Islet of Langerhans (tissue), 1 donor: ENCODE results near the gene NCOA7.
"Not testable (repeated sequence)": the region's sequence is repeated elsewhere in the genome, so short reads cannot be mapped to it uniquely, and the experiment has no call there.

Source experiments
- FAIRE-seq: peaks from one replicate; lab custom pipeline; 2011; peaks lifted over from hg19 to GRCh38; lab: Jason Lieb, UNC

Gene NCOA7

DNA sequence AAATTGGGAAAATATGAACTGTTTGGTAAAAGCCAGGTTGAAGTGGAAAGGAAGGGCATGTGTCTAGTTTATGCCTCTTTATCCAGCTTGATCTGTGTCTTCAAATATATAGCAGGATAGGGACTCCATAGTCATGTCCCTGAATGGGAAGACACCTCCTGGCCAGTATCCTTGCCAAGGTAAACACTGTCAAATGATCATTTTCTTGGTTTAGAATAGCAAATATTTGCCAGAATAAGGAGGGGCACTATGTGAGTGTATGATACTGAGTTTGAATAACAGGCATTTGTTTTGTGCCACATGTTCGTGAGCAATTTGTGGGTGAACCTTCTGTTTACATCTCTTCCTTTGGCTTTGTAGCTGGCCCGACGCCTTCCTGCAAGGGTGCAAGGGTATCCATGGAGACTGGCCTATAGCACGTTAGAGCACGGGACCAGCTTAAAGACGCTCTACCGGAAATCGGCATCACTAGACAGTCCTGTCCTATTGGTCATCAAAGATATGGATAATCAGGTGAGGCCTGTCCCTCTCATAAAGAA is 131.6 kb downstream of the NCOA7 start:
- no peak for FAIRE-seq

DNA sequence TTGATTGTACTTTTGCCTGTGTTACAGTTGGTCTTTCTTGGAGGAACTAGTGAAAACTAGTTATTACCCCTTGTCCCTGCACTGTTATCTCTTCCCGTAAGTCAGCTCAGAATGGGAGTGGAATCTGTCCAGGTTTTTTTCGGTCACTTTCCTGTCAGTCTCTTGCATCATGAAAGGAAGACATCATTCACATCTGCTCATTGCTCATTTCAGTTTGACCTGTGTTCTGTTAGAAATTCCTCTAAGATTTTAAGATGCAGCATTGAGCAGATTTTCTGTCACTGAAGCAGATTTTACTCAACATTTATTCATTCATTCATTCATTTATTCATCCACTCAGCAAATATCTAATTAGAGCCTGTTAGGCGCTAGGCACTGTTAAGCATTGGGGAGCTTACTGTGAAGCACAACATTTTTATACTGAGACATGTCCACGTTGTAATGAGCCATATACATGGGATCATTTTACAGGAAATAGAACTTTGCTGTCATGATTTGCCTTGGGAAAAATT is 132.7 kb downstream of the NCOA7 start:
- no peak for FAIRE-seq

DNA sequence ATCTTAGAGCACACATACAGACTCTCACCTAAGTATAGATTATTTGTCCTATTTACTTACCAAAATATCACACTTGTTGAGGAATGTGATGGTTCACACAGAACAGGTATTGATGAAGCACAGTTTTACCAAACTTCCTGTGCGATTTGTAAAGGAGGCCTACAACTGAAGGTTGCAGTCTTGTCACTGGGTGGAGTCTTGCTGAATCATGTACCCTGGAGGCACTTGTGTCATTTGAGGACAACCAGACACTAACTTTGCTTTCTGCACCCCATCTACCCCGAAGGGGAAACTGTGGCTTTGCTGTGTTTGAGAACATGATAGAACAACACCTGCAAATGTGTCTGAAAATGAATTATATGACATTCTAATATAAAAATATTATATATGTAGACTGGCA is 133.4 kb downstream of the NCOA7 start:
- no peak for FAIRE-seq

- no peak for FAIRE-seq
Observed at GRCh38 chr6:125924697-125925358, 134.1 kb downstream of the NCOA7 start.

DNA sequence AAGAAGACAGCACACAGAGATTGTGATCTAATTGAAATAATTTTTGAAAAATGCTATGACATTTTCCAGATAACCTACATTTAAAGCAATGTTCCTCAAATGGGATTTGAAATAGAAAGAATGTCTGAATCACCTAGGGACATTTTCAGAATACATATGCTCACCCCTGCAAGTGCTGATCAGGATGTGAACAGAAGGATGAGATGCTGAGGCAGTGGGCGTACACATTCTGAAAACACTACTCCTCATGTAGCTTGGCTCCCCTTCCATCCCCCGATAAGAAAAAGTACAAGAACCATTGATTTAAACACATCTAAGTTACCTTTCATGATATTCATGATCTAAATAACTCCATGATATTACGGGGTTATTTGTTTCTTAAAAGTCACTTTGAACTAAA is 136.0 kb downstream of the NCOA7 start:
- no peak for FAIRE-seq

GRCh38 chr6:125927761-125928160 is 137.0 kb downstream of the NCOA7 start:
- no peak for FAIRE-seq

DNA sequence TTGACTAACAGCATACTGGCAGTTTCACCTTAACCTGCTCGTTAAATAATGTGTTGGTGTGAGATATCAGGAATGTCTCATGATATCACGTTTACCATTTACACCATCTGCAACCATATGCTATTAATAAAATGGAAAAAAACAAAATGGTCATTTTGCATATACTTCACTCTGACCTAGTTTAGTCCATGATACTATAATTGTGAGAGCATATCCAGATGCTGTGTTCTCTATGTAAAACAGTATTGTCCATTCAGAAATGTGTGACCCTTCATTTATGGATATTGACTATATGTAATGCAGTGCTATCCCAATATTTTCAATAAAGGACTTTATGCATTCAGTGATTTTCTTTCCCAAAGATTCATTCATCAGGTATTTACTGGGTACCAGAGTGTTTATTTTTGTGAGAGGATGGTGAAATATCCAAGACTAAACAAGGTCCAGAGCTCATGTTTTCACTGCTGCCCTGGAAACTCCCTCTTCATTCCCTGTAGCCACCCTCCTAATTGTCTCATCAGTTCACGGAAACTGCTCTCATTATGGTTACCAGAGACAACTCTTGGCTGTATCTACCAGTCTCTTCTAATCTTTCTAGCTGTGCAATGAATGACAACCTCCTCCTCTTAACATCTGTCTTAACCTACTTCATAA is 140.1 kb downstream of the NCOA7 start:
- no peak for FAIRE-seq

DNA sequence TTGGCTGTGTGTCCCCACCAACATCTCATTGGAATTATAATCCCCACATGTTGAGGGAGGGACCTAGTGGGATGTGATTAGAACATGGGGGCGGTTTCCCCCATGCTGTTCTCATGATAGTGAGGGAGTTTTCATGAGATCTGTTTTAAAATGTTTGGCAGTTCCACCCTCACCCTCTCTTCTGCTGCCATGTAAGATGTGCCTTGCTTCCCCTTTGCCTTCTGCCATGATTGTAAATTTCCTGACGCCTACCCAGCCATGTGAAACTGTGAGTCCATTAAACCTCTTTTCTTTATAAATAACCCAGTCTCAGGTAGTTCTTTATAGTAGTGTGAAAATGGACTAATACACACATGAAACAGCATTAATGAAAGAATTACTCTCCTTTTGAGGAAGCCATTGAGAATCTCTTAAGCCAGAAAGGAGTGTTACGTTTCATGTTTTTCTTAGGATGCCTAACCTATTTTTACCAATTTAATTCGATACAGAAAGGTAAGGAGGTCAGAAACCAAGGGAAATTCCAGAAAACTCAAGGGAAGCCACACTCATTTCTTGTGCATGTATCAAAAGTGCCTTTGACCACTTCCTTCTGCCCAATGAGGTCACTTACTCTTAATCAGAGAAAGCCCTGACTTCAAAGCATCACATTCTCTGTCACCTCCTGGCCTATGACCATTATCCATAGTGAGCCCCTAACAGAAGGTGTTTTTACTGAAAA is 141.1 kb downstream of the NCOA7 start:
- FAIRE-seq, result no peak

- no peak for FAIRE-seq
Observed at GRCh38 chr6:125932451-125932795, 141.7 kb downstream of the NCOA7 start.

- FAIRE-seq, result not testable (repeated sequence)
Observed at GRCh38 chr6:125935520-125935919, 144.8 kb downstream of the NCOA7 start.

DNA sequence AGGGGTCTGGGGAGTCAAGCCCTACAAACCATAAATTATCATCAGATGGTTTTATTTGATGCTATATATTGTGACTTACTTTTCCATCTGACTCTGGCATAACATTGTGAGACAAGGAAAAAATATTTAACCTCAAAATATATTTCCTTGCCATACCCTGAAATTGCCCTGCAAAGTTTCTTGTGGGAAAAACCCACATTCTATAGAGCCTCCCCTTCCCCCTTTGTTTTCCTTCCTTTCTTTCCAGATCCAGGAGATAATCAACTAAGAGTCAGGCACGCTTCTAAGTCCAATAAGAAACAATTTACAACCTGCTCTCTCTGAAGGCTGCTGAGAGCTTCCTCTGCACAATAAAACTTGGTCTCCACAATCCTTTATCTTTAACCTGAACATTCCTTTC is 148.3 kb downstream of the NCOA7 start:
- FAIRE-seq, result no peak

GRCh38 chr6:125939791-125940190 is 149.0 kb downstream of the NCOA7 start:
- no peak for FAIRE-seq

DNA sequence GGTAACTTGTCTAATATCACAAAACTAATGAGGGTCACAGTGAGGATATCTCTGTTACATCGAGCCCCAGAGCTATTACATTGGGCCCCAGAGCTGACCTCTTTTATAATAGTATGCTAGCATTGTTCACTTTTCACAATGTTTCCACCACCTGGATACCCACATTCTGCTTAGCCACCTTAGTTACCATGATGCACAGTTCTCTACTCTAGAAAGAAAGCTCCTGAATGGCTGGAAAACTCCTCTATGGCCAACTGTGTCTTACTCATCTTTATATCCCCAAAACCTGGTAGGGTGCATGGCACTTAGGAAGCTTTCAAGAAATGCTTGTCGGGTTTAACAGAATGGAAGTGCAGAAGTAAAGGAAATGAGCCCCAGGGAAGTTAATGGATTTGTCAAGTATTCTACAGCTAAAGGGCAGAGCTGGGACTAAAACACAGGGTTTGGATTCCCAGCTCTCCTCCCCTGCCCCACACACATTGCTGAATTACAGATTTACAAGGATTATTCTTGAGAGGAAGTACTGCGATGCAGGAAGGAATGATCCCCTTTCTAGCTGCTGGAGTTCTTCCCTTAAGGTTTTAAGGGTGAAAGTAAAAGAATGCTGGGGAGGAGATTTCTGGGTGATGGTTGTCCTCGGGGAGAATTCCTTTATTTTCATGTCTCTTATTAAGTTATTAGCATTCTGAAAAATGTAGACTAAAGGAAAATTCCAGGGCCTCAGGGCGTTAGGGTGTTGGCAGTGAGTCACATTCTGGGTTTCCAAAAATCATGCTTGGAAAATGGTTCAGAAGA is 149.7 kb downstream of the NCOA7 start:
- FAIRE-seq, result no peak

DNA sequence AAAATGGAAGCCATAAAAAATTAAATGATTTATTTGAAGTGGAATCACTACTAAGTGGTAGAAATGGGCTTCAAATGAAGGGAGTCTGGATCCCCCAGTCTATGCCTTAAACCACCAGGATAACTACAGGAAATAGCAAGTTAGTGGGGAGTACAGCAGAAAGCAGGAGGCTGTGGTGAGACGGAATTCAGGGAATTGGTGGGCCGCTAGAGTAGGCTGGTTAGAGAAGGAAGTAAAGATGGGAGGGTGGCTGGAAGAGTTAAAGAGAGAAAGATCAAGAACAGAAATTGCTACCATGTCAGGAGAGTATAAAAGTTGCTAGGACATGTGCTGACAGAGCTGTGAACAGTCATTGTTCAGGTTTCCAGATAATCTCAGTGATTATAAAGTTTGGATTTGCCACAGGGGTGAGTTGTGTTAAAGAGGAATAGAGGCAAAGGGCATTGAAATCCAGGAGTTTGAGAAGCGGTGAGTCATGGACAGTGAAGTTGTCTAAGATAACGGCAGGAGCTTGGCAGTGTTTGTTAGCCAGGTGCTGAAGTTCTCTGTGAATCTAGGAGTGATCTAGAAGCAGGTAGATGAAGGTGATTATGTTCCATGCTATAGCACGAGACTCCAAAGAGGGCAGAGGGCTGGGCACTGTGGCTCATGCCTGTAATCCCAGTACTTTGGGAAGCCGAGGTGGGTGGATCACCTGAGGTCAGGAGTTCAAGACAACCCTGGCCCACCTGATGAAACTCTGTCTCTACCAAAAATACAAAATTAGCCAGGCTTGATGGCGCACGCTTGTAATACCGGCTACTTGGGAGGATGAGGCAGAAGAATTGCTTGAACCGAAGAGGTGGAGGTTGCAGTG is 152.1 kb downstream of the NCOA7 start:
- FAIRE-seq, result no peak

GRCh38 chr6:125943528-125944433 is 153.0 kb downstream of the NCOA7 start:
- FAIRE-seq, result no peak

DNA sequence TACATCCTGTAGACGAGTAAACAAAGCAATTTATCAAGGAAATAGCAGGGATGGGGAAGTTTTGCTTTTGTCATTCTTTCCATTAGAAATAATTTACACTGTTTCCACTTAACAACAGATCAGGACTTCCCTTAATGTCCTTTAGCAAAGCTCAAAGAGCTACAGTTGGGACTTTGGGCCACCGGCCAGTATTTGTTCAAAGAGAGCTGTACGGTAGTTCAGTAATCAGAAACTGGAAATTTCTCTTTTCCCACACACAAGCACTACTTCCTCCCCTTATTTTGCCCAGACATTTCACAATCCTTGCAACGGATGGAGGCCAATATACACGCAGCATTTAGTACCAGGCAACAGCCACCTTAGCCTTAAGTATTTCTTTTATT is 153.7 kb downstream of the NCOA7 start:
- FAIRE-seq, result no peak

DNA sequence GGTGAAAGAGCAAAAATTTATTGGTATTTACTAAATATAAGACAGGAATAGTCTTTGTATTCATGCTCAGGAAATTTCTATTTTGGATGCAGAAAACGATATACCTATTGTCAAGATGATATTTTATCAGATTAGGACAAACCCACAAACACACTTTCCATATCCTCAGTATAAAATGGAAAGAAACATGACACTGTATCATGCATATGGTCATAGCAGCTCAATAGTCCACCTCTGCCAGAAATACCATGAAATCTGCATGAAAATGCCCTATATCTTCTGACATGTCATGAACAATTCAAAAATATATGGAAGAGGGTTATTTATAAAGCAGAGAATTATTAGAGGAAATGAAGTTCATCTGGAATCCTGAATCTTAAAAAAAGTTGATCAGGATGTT is 154.1 kb downstream of the NCOA7 start:
- no peak for FAIRE-seq

- FAIRE-seq, result no peak
Observed at GRCh38 chr6:125945378-125946141, 154.8 kb downstream of the NCOA7 start.

GRCh38 chr6:125947615-125948014 is 156.9 kb downstream of the NCOA7 start:
- no peak for FAIRE-seq

DNA sequence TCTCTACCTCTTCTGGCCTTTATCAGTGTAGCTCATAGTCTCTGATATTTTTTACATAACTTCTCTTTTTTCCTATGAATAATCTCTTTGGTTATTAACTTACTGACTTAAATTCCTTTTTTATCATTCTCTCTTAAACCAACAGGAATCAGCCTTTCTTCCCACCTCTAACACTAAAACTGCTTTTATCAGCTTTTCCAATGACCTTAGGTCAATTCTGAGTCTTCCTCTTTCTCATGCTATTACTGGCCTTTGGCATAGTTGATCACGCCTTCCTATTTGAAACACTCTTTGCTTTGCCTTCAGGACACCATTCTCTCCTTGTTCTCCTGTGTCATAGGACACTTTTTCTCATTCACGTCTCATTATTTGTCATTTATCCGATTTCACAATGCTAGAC is 157.7 kb downstream of the NCOA7 start:
- no peak for FAIRE-seq
